NCI-H82 (cell line): ENCODE results near the gene NLGN4X.
"Not testable (repeated sequence)": the region's sequence is repeated elsewhere in the genome, so short reads cannot be mapped to it uniquely, and the experiment has no call there.

Experiments
- DNase-seq: peaks from one replicate; lab custom pipeline; 2025; lab: John Stamatoyannopoulos, UW

Gene NLGN4X

GRCh38 chrX:6005856-6006255 lies 222.8 kb downstream of the NLGN4X start:
- no peak for DNase-seq

- DNase-seq, result no peak
Observed at GRCh38 chrX:6004529-6004928, 224.1 kb downstream of the NLGN4X start.

GRCh38 chrX:6002056-6002455 lies 226.6 kb downstream of the NLGN4X start:
- DNase-seq, result no peak

GRCh38 chrX:5998901-5999300 lies 229.8 kb downstream of the NLGN4X start:
- DNase-seq, result no peak

- no peak for DNase-seq
Observed at GRCh38 chrX:5998456-5998855, 230.2 kb downstream of the NLGN4X start.

- DNase-seq, result no peak
Observed at GRCh38 chrX:5991393-5991792, 237.3 kb downstream of the NLGN4X start.

- no peak for DNase-seq
Observed at GRCh38 chrX:5979338-5979737, 249.3 kb downstream of the NLGN4X start.

- no peak for DNase-seq
Observed at GRCh38 chrX:5976332-5976731, 252.3 kb downstream of the NLGN4X start.

- DNase-seq, result no peak
Observed at GRCh38 chrX:5971300-5971699, 257.4 kb downstream of the NLGN4X start.

- no peak for DNase-seq
Observed at GRCh38 chrX:5965406-5965805, 263.3 kb downstream of the NLGN4X start.

GRCh38 chrX:5959286-5959685 lies 269.4 kb downstream of the NLGN4X start:
- no peak for DNase-seq

GRCh38 chrX:5958523-5958922 lies 270.1 kb downstream of the NLGN4X start:
- no peak for DNase-seq

GRCh38 chrX:5957506-5957905 lies 271.2 kb downstream of the NLGN4X start:
- DNase-seq, result no peak

- DNase-seq, result no peak
Observed at GRCh38 chrX:5936438-5936837, 292.2 kb downstream of the NLGN4X start.

- no peak for DNase-seq
Observed at GRCh38 chrX:5928224-5928623, 300.4 kb downstream of the NLGN4X start.

- peak; percentile 11 for DNase-seq
Observed at GRCh38 chrX:5916945-5917344, 311.7 kb downstream of the NLGN4X start.

GRCh38 chrX:5915783-5916182 lies 312.9 kb downstream of the NLGN4X start:
- DNase-seq, result peak; percentile 8

- DNase-seq, result no peak
Observed at GRCh38 chrX:5907207-5907606, 321.5 kb downstream of the NLGN4X start.

GRCh38 chrX:5903586-5904190 lies 325.0 kb downstream of the NLGN4X start:
- not testable (repeated sequence) for DNase-seq

- DNase-seq, result no peak
Observed at GRCh38 chrX:5898463-5898862, 330.2 kb downstream of the NLGN4X start.

- DNase-seq, result peak; percentile 2
Observed at GRCh38 chrX:5891378-5891777, 337.3 kb downstream of the NLGN4X start.

- peak; percentile 53 for DNase-seq
Observed at GRCh38 chrX:5876984-5877596, 351.6 kb downstream of the NLGN4X start.

- DNase-seq, result no peak
Observed at GRCh38 chrX:5870238-5870637, 358.4 kb downstream of the NLGN4X start.

- no peak for DNase-seq
Observed at GRCh38 chrX:5869786-5870185, 358.9 kb downstream of the NLGN4X start.
